Measurements from ENCODE around the gene ZNF532.

ZNF532 gene

GRCh38 chr18:58997811-58998337, 133.2 kb downstream of the ZNF532 start:
- TF ChIP-seq, protein P1, sequence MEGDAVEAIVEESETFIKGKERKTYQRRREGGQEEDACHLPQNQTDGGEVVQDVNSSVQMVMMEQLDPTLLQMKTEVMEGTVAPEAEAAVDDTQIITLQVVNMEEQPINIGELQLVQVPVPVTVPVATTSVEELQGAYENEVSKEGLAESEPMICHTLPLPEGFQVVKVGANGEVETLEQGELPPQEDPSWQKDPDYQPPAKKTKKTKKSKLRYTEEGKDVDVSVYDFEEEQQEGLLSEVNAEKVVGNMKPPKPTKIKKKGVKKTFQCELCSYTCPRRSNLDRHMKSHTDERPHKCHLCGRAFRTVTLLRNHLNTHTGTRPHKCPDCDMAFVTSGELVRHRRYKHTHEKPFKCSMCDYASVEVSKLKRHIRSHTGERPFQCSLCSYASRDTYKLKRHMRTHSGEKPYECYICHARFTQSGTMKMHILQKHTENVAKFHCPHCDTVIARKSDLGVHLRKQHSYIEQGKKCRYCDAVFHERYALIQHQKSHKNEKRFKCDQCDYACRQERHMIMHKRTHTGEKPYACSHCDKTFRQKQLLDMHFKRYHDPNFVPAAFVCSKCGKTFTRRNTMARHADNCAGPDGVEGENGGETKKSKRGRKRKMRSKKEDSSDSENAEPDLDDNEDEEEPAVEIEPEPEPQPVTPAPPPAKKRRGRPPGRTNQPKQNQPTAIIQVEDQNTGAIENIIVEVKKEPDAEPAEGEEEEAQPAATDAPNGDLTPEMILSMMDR (IDR thresholded peaks at IDR 0.05; ENCODE audit: low read depth, low read length), result no peak

GRCh38 chr18:58998401-58999203, 133.9 kb downstream of the ZNF532 start:
- TF ChIP-seq, protein P1 (IDR thresholded peaks at IDR 0.05; ENCODE audit: low read depth, low read length), result no peak

More at GRCh38 chr18:58997811-58998337, 133.2 kb downstream of the ZNF532 start:
- H3K4me3 ChIP-seq (ENCODE audit: low read depth, low read length), result peak overlapping the region; percentile 41; the same call in 1 of the 2 replicates

DNA sequence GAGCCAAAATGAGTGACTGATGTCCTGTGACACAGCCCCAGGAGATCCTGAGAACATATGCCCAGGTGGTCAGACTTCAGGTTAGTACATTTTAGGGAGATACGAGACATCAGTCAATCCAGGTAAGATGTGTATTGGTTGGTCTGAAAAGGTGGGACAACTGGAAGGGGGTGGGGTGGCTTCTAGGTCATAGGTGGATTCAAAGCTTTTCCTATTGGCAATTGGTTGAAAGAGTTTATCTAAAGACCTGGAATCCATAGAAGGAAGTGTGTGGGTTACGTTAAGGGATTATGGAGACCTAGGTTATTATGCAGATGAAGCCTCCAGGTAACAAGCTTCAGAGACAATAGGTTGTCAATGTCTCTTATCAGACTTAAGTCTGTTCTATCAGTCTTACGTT, 136.5 kb downstream of the ZNF532 start:
- H3K4me3 ChIP-seq (ENCODE audit: low read depth, low read length), result no peak overlapping the region
- TF ChIP-seq, protein P1 (IDR thresholded peaks at IDR 0.05; ENCODE audit: low read depth, low read length), result no peak

More at GRCh38 chr18:58998401-58999203, 133.9 kb downstream of the ZNF532 start:
- peak overlapping the region; percentile 41 for H3K4me3 ChIP-seq (ENCODE audit: low read depth, low read length)

- H3K4me3 ChIP-seq (ENCODE audit: low read depth, low read length), result no peak overlapping the region
- TF ChIP-seq, protein P1 (IDR thresholded peaks at IDR 0.05; ENCODE audit: low read depth, low read length), result no peak
These were observed 137.0 kb downstream of the ZNF532 start for GRCh38 chr18:59001721-59002120.

GRCh38 chr18:59002974-59003594, 138.4 kb downstream of the ZNF532 start:
- TF ChIP-seq, protein P1 (IDR thresholded peaks at IDR 0.05; ENCODE audit: low read depth, low read length), result no peak
- H3K4me3 ChIP-seq (ENCODE audit: low read depth, low read length), result no peak overlapping the region

DNA sequence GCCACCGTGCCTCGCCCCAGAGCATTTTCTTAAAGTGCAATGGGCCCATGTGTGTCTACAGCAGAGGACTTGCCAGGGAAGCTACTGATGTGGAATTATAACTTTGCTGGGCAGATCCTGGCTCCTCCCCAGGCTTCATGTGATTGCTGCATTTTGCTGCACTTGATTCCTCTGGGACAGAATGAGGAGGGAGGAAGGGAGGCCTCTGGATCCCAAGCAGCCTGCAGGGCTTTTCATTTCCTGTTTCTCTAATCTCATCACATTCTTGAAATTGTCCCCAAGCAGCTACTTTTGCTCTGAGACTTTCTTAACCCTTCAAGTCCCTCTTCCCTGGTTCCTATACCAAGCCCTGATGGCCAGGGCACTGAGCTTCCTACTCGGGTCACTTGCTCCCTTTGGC, 140.6 kb downstream of the ZNF532 start:
- H3K4me3 ChIP-seq (ENCODE audit: low read depth, low read length), result no peak overlapping the region
- TF ChIP-seq, protein P1 (IDR thresholded peaks at IDR 0.05; ENCODE audit: low read depth, low read length), result no peak
